NCI-H446 (cell line): ENCODE results near the gene MUC20.
"Not testable (repeated sequence)": the region's sequence is repeated elsewhere in the genome, so short reads cannot be mapped to it uniquely, and the experiment has no call there.

Experiments
- DNase-seq, 2 experiments: peaks; one replicate each; lab custom pipeline; 2025; lab: John Stamatoyannopoulos, UW

The MUC20 gene

GRCh38 chr3:195720831-195721506, at the start of gene MUC20:
Gene MUC20 (plus strand): TSS chr3:195720978. CDS start chr3:195721008, 30 bp downstream.
- not testable (repeated sequence) for DNase-seq

GRCh38 chr3:195671283-195671682, 49.5 kb upstream of the MUC20 start:
- not testable (repeated sequence) for DNase-seq

GRCh38 chr3:195673711-195674110, 47.1 kb upstream of the MUC20 start:
- DNase-seq: not testable (repeated sequence)

- not testable (repeated sequence) for DNase-seq
Measured at GRCh38 chr3:195678391-195679015, 42.3 kb upstream of the MUC20 start.

GRCh38 chr3:195680690-195681089, 40.1 kb upstream of the MUC20 start:
- DNase-seq: not testable (repeated sequence)

GRCh38 chr3:195681458-195682103, 39.2 kb upstream of the MUC20 start:
- DNase-seq: not testable (repeated sequence)

GRCh38 chr3:195682104-195682742, 38.6 kb upstream of the MUC20 start:
- not testable (repeated sequence) for DNase-seq

- DNase-seq: not testable (repeated sequence)
Measured at GRCh38 chr3:195683722-195684526, 36.9 kb upstream of the MUC20 start.

- DNase-seq: not testable (repeated sequence)
Measured at GRCh38 chr3:195684527-195685257, 36.1 kb upstream of the MUC20 start.

- DNase-seq: not testable (repeated sequence)
Measured at GRCh38 chr3:195686537-195687208, 34.1 kb upstream of the MUC20 start.

- not testable (repeated sequence) for DNase-seq
Measured at GRCh38 chr3:195687209-195687760, 33.5 kb upstream of the MUC20 start.

- DNase-seq: not testable (repeated sequence)
Measured at GRCh38 chr3:195688471-195689183, 32.2 kb upstream of the MUC20 start.

- DNase-seq: not testable (repeated sequence)
Measured at GRCh38 chr3:195689184-195690070, 31.4 kb upstream of the MUC20 start.

- DNase-seq: no peak
Measured at GRCh38 chr3:195690951-195691350, 29.8 kb upstream of the MUC20 start.

GRCh38 chr3:195691596-195692353, 29.0 kb upstream of the MUC20 start:
- not testable (repeated sequence) for DNase-seq

- DNase-seq: no peak
Measured at GRCh38 chr3:195692354-195692685, 28.5 kb upstream of the MUC20 start.

- DNase-seq: no peak
Measured at GRCh38 chr3:195692781-195693427, 27.9 kb upstream of the MUC20 start.
